ENCODE measurements around the gene CXCL14.

The CXCL14 gene

GRCh38 chr5:135571066-135571609 lies 7.7 kb downstream of the CXCL14 start:
- Histone ChIP-seq H3K9me3 (ENCODE audit: low read length) (no peaks in the 10 kb centered on the region), H3K27me3 (ENCODE audit: insufficient read depth, low read length) (peaks cover 16% of the 10 kb centered on the region), H2AFZ (ENCODE audit: low read depth, low read length) (no peak overlapping the region), H3K4me3 (ENCODE audit: low read length) (no peak overlapping the region), H3K36me3 (ENCODE audit: insufficient read depth, low read length) (no peaks in the 10 kb centered on the region), H3K4me1 (ENCODE audit: insufficient read depth, low read length) (no peaks in the 10 kb centered on the region)

GRCh38 chr5:135570453-135570764 lies 8.4 kb downstream of the CXCL14 start:
- no peaks in the 10 kb centered on the region for H3K9me3 ChIP-seq (ENCODE audit: low read length)

GRCh38 chr5:135569755-135570452 lies 8.9 kb downstream of the CXCL14 start:
- no peak overlapping the region for H2AFZ ChIP-seq (ENCODE audit: low read depth, low read length)
- H3K4me1 ChIP-seq (ENCODE audit: insufficient read depth, low read length): no peaks in the 10 kb centered on the region
- H3K36me3 ChIP-seq (ENCODE audit: insufficient read depth, low read length): no peaks in the 10 kb centered on the region
- no peaks in the 10 kb centered on the region for H3K9me3 ChIP-seq (ENCODE audit: low read length)
- peaks cover 11% of the 10 kb centered on the region for H3K27me3 ChIP-seq (ENCODE audit: insufficient read depth, low read length)
- no peak overlapping the region for H3K4me3 ChIP-seq (ENCODE audit: low read length)

More at GRCh38 chr5:135570453-135570764, 8.4 kb downstream of the CXCL14 start:
- Histone ChIP-seq H3K36me3 (ENCODE audit: insufficient read depth, low read length) (no peaks in the 10 kb centered on the region), H3K4me1 (ENCODE audit: insufficient read depth, low read length) (no peaks in the 10 kb centered on the region), H3K27me3 (ENCODE audit: insufficient read depth, low read length) (peaks cover 11% of the 10 kb centered on the region), H3K4me3 (ENCODE audit: low read length) (no peak overlapping the region), H2AFZ (ENCODE audit: low read depth, low read length) (no peak overlapping the region)

- Histone ChIP-seq H3K4me3 (ENCODE audit: low read length) (no peak overlapping the region), H3K36me3 (ENCODE audit: insufficient read depth, low read length) (no peaks in the 10 kb centered on the region), H3K9me3 (ENCODE audit: low read length) (no peaks in the 10 kb centered on the region), H3K4me1 (ENCODE audit: insufficient read depth, low read length) (no peaks in the 10 kb centered on the region), H2AFZ (ENCODE audit: low read depth, low read length) (no peak overlapping the region), H3K27me3 (ENCODE audit: insufficient read depth, low read length) (peaks cover 14% of the 10 kb centered on the region)
These were observed 9.8 kb downstream of the CXCL14 start for GRCh38 chr5:135568923-135569360.

GRCh38 chr5:135568246-135568645 lies 10.5 kb downstream of the CXCL14 start:
- H3K27me3 ChIP-seq (ENCODE audit: insufficient read depth, low read length): peaks cover 14% of the 10 kb centered on the region

GRCh38 chr5:135567661-135568060 lies 11.1 kb downstream of the CXCL14 start:
- Histone ChIP-seq H3K4me3 (ENCODE audit: low read length) (no peak overlapping the region), H3K27me3 (ENCODE audit: insufficient read depth, low read length) (peaks cover 14% of the 10 kb centered on the region), H3K36me3 (ENCODE audit: insufficient read depth, low read length) (no peaks in the 10 kb centered on the region), H3K4me1 (ENCODE audit: insufficient read depth, low read length) (no peaks in the 10 kb centered on the region), H3K9me3 (ENCODE audit: low read length) (no peaks in the 10 kb centered on the region), H2AFZ (ENCODE audit: low read depth, low read length) (no peak overlapping the region)

More at GRCh38 chr5:135568246-135568645, 10.5 kb downstream of the CXCL14 start:
- Histone ChIP-seq H3K36me3 (ENCODE audit: insufficient read depth, low read length) (no peaks in the 10 kb centered on the region), H3K9me3 (ENCODE audit: low read length) (no peaks in the 10 kb centered on the region), H3K4me3 (ENCODE audit: low read length) (no peak overlapping the region), H3K4me1 (ENCODE audit: insufficient read depth, low read length) (no peaks in the 10 kb centered on the region), H2AFZ (ENCODE audit: low read depth, low read length) (no peak overlapping the region)

GRCh38 chr5:135566422-135567400 lies 12.1 kb downstream of the CXCL14 start:
- no peak overlapping the region for H3K4me3 ChIP-seq (ENCODE audit: low read length)
- H2AFZ ChIP-seq (ENCODE audit: low read depth, low read length): no peak overlapping the region
- H3K36me3 ChIP-seq (ENCODE audit: insufficient read depth, low read length): no peaks in the 10 kb centered on the region
- H3K4me1 ChIP-seq (ENCODE audit: insufficient read depth, low read length): no peaks in the 10 kb centered on the region
- no peaks in the 10 kb centered on the region for H3K9me3 ChIP-seq (ENCODE audit: low read length)
- H3K27me3 ChIP-seq (ENCODE audit: insufficient read depth, low read length): peaks cover 8% of the 10 kb centered on the region

- Histone ChIP-seq H3K4me3 (ENCODE audit: low read length) (no peak overlapping the region), H2AFZ (ENCODE audit: low read depth, low read length) (no peak overlapping the region), H3K4me1 (ENCODE audit: insufficient read depth, low read length) (no peaks in the 10 kb centered on the region), H3K27me3 (ENCODE audit: insufficient read depth, low read length) (peaks cover 8% of the 10 kb centered on the region), H3K36me3 (ENCODE audit: insufficient read depth, low read length) (no peaks in the 10 kb centered on the region), H3K9me3 (ENCODE audit: low read length) (no peaks in the 10 kb centered on the region)
These were observed 12.9 kb downstream of the CXCL14 start for GRCh38 chr5:135565725-135566421.

GRCh38 chr5:135565266-135565665 lies 13.5 kb downstream of the CXCL14 start:
- H2AFZ ChIP-seq (ENCODE audit: low read depth, low read length): no peak overlapping the region

GRCh38 chr5:135564331-135564730 lies 14.5 kb downstream of the CXCL14 start:
- no peak overlapping the region for H3K4me3 ChIP-seq (ENCODE audit: low read length)
- H3K36me3 ChIP-seq (ENCODE audit: insufficient read depth, low read length): no peaks in the 10 kb centered on the region
- H3K27me3 ChIP-seq (ENCODE audit: insufficient read depth, low read length): peaks cover 6% of the 10 kb centered on the region
- H2AFZ ChIP-seq (ENCODE audit: low read depth, low read length): no peak overlapping the region
- H3K4me1 ChIP-seq (ENCODE audit: insufficient read depth, low read length): no peaks in the 10 kb centered on the region
- no peaks in the 10 kb centered on the region for H3K9me3 ChIP-seq (ENCODE audit: low read length)

More at GRCh38 chr5:135565266-135565665, 13.5 kb downstream of the CXCL14 start:
- Histone ChIP-seq H3K4me1 (ENCODE audit: insufficient read depth, low read length) (no peaks in the 10 kb centered on the region), H3K9me3 (ENCODE audit: low read length) (no peaks in the 10 kb centered on the region), H3K36me3 (ENCODE audit: insufficient read depth, low read length) (no peaks in the 10 kb centered on the region), H3K4me3 (ENCODE audit: low read length) (no peak overlapping the region), H3K27me3 (ENCODE audit: insufficient read depth, low read length) (peaks cover 7% of the 10 kb centered on the region)

GRCh38 chr5:135561266-135561665 lies 17.5 kb downstream of the CXCL14 start:
- H3K4me1 ChIP-seq (ENCODE audit: insufficient read depth, low read length): no peaks in the 10 kb centered on the region
- H3K4me3 ChIP-seq (ENCODE audit: low read length): no peak overlapping the region
- H2AFZ ChIP-seq (ENCODE audit: low read depth, low read length): no peak overlapping the region
- H3K27me3 ChIP-seq (ENCODE audit: insufficient read depth, low read length): peaks cover 6% of the 10 kb centered on the region
- H3K36me3 ChIP-seq (ENCODE audit: insufficient read depth, low read length): no peaks in the 10 kb centered on the region
- H3K9me3 ChIP-seq (ENCODE audit: low read length): no peaks in the 10 kb centered on the region

GRCh38 chr5:135560858-135561257 lies 17.9 kb downstream of the CXCL14 start:
- Histone ChIP-seq H2AFZ (ENCODE audit: low read depth, low read length) (no peak overlapping the region), H3K4me3 (ENCODE audit: low read length) (no peak overlapping the region), H3K27me3 (ENCODE audit: insufficient read depth, low read length) (peaks cover 6% of the 10 kb centered on the region), H3K4me1 (ENCODE audit: insufficient read depth, low read length) (no peaks in the 10 kb centered on the region), H3K9me3 (ENCODE audit: low read length) (no peaks in the 10 kb centered on the region), H3K36me3 (ENCODE audit: insufficient read depth, low read length) (no peaks in the 10 kb centered on the region)
